OCI-LY7 (cell line): Measurements from ENCODE around the gene ZNF443. TPM values are rescaled to one million over a fixed set of nuclear protein-coding genes. Genes with fewer than 3 reads are reported as not detected.
"Not testable (repeated sequence)": the region's sequence is repeated elsewhere in the genome, so short reads cannot be mapped to it uniquely, and the experiment has no call there.

Experiments
- BruUV-seq: library from RNA; stranded (reverse); fragments of 400-500 nt; replicated peaks from 2 replicates; lab custom pipeline; 2021; lab: Mats Ljungman, UMichigan
- CTCF ChIA-PET: fragments of 300-600 bp; sonication (Branson Sonifier 250); formaldehyde crosslinking; loops from one replicate; lab custom pipeline; 2022; ENCODE audit warnings: antibody characterized with exemption; ENCODE audit not compliant: unreplicated experiment; lab: Charles Lee
- POLR2A ChIA-PET: fragments of 300-600 bp; sonication (Branson Sonifier 250); formaldehyde crosslinking; loops from one replicate; lab custom pipeline; 2022; ENCODE audit warnings: antibody characterized with exemption; lab: Charles Lee
- DNase-seq: peaks from one replicate; pipeline ENCODE4 v3.0.0-alpha.2; 2015; ENCODE audit warnings: low spot score
- H2AFZ ChIP-seq: fragments of 200-600 bp; sonication (generic), shearing (Covaris generic); 2 replicates; pipeline ENCODE4 v1.6.1; 2014; ENCODE audit warnings: mild to moderate bottlenecking, antibody characterized with exemption, low read length, moderate library complexity
- H3K27ac ChIP-seq: fragments of 200-600 bp; sonication (generic); 2 replicates; pipeline ENCODE4 v1.5.1; 2014; ENCODE audit warnings: mixed run types, low read depth, mild to moderate bottlenecking, moderate library complexity, low read length, inconsistent platforms; ENCODE audit not compliant: poor library complexity, severe bottlenecking
- H3K36me3 ChIP-seq: fragments of 200-600 bp; sonication (generic); 2 replicates; pipeline ENCODE4 v1.6.1; 2014; ENCODE audit warnings: mild to moderate bottlenecking, antibody characterized with exemption, low read length, moderate library complexity, mixed read lengths; ENCODE audit not compliant: insufficient read depth
- H3K4me1 ChIP-seq: fragments of 200-600 bp; sonication (generic); 2 replicates; pipeline ENCODE4 v1.5.1; 2014; ENCODE audit warnings: mild to moderate bottlenecking, low read length; ENCODE audit not compliant: insufficient read depth, poor library complexity, severe bottlenecking
- H3K4me2 ChIP-seq: fragments of 200-600 bp; sonication (generic); 2 replicates; pipeline ENCODE4 v1.6.1; 2014; ENCODE audit warnings: mild to moderate bottlenecking, low read length
- H3K4me3 ChIP-seq: fragments of 200-600 bp; sonication (generic); 2 replicates; pipeline ENCODE4 v1.5.1; 2014; ENCODE audit warnings: mild to moderate bottlenecking, low read depth, low read length; ENCODE audit not compliant: poor library complexity, severe bottlenecking
- H3K79me2 ChIP-seq: fragments of 200-600 bp; sonication (generic); 2 replicates; pipeline ENCODE4 v1.6.1; 2016; ENCODE audit warnings: low read depth, mild to moderate bottlenecking, low read length, moderate library complexity, mixed read lengths; ENCODE audit not compliant: insufficient read depth
- H3K9me2 ChIP-seq: fragments of 200-600 bp; sonication (generic); 2 replicates; pipeline ENCODE4 v1.6.1; 2016; ENCODE audit warnings: mild to moderate bottlenecking, low read length, mixed read lengths; ENCODE audit not compliant: insufficient read depth
- H3K9me3 ChIP-seq: fragments of 200-600 bp; sonication (generic); 2 replicates; pipeline ENCODE4 v1.6.1; 2014; ENCODE audit warnings: mild to moderate bottlenecking, mixed run types, low read length, mixed read lengths
- H4K20me1 ChIP-seq: fragments of 200-600 bp; sonication (generic); 2 replicates; pipeline ENCODE4 v1.6.1; 2014; ENCODE audit warnings: mild to moderate bottlenecking, antibody characterized with exemption, low read length, moderate library complexity, mixed read lengths; ENCODE audit not compliant: insufficient read depth
- EZH2phosphoT487 ChIP-seq: fragments of 200-600 bp; sonication (generic); IDR thresholded peaks from 2 replicates; pipeline ENCODE4 v1.6.1; 2018; ENCODE audit warnings: low read depth, borderline replicate concordance, mild to moderate bottlenecking, mixed run types, antibody characterized with exemption, low read length, moderate library complexity, mixed read lengths
- intact Hi-C: fragments of 100-400 bp; cut with micrococcal nuclease; formaldehyde crosslinking; loops from one replicate; pipeline ENCODE4 v1.10.0; 2022; ENCODE audit not compliant: unreplicated experiment
- total RNA-seq, 2 experiments: library from RNA; depleted of rRNA in 1 of 2; stranded (reverse); fragments of >200 nt in 1 of 2; shearing (Covaris generic) in 1 of 2; gene quantifications; 2 replicates each; pipeline ENCODE4 v1.2.3, GENCODE V29; 2014 to 2022
- TF ChIP-seq, protein P1 (sequence below): fragments of 200-600 bp; sonication (generic); conservative IDR thresholded peaks from 2 replicates; pipeline ENCODE4 v1.5.1; 2014; ENCODE audit warnings: mild to moderate bottlenecking, antibody characterized with exemption, low read length, moderate library complexity, mixed read lengths

ZNF443 gene
- total RNA-seq, 2 experiments from 2014 or later: 2.6 to 4.5 TPM

DNA sequence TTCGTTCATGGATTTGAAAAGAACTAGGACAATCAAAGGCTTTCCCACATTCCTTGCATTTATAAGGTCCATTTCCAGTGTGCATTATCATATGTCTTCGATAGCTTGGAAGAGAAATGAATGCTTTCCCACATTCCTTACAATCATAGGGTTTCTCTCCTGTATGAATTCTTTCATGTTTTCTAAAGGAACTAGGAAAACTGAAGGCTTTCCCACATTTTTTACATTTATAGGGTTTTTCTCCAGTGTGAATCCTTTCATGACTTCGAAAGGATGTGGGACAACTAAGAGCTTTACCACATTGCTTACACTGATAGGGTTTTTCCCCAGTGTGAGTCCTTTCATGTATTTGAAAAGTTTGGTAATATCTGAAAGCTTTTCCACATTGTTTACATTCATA lies 23.9 kb upstream of the ZNF443 start:
- H3K79me2 ChIP-seq: no peaks in the 10 kb centered on the region

GRCh38 chr19:12464139-12464538 lies 23.3 kb upstream of the ZNF443 start:
- H3K4me1 ChIP-seq, H3K4me3 ChIP-seq, H2AFZ ChIP-seq, H3K79me2 ChIP-seq, H3K4me2 ChIP-seq, BruUV-seq, H4K20me1 ChIP-seq, DNase-seq, CTCF ChIA-PET, H3K27ac ChIP-seq, H3K9me2 ChIP-seq, intact Hi-C loops: not testable (repeated sequence)
- POLR2A ChIA-PET: interaction anchor here (0.9 kb wide), 1 partner anchor 319 kb away, joined by 3 read pairs; no protein-coding TSS in a partner anchor
- H3K9me3 ChIP-seq: peaks cover 45% of the 10 kb centered on the region
- peaks cover 31% of the 10 kb centered on the region for H3K36me3 ChIP-seq

More for the DNA sequence above, 23.9 kb upstream of the ZNF443 start:
- peaks cover 45% of the 10 kb centered on the region for H3K9me3 ChIP-seq
- TF ChIP-seq, protein P1, sequence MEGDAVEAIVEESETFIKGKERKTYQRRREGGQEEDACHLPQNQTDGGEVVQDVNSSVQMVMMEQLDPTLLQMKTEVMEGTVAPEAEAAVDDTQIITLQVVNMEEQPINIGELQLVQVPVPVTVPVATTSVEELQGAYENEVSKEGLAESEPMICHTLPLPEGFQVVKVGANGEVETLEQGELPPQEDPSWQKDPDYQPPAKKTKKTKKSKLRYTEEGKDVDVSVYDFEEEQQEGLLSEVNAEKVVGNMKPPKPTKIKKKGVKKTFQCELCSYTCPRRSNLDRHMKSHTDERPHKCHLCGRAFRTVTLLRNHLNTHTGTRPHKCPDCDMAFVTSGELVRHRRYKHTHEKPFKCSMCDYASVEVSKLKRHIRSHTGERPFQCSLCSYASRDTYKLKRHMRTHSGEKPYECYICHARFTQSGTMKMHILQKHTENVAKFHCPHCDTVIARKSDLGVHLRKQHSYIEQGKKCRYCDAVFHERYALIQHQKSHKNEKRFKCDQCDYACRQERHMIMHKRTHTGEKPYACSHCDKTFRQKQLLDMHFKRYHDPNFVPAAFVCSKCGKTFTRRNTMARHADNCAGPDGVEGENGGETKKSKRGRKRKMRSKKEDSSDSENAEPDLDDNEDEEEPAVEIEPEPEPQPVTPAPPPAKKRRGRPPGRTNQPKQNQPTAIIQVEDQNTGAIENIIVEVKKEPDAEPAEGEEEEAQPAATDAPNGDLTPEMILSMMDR: no peak
- no peak for TF ChIP-seq EZH2phosphoT487
- no peaks in the 10 kb centered on the region for H4K20me1 ChIP-seq
- intact Hi-C loops: no loop called here
- no peak for DNase-seq
- no peaks in the 10 kb centered on the region for H3K4me1 ChIP-seq
- H3K4me3 ChIP-seq: no peak overlapping the region
- BruUV-seq: no TSS peak
- H3K9me2 ChIP-seq: no peaks in the 10 kb centered on the region
- POLR2A ChIA-PET: interaction anchor here (0.9 kb wide), 1 partner anchor 320 kb away, joined by 3 read pairs; no protein-coding TSS in a partner anchor
- H3K27ac ChIP-seq: no peak overlapping the region
- no peak overlapping the region for H2AFZ ChIP-seq
- H3K36me3 ChIP-seq: peaks cover 31% of the 10 kb centered on the region
- CTCF ChIA-PET: no interaction called here
- no peak overlapping the region for H3K4me2 ChIP-seq

DNA sequence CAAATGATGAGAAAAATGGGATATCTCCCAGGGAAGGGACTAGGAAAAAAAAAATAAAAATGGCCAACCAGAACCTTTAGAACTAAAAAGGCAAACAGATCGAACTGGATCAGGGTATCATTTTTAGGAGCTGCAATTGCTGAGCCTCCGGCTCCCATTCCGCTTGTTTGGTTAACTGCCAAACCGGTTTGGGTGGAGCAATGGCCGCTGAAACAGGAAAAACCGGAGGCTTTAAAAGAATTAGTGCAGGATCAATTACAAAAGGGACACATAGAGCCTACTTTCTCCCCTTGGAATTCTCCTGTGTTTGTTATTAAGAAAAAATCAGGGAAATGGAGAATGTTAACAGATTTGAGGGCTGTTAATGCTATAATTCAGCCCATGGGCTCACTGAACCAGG lies 12.7 kb upstream of the ZNF443 start:
- no peak overlapping the region for H3K4me3 ChIP-seq
- no peaks in the 10 kb centered on the region for H3K36me3 ChIP-seq
- H2AFZ ChIP-seq: no peak overlapping the region
- ChIA-PET POLR2A (interaction anchor here (0.6 kb wide), 1 partner anchor 713 kb away, joined by 4 read pairs; no protein-coding TSS in a partner anchor), CTCF (interaction anchor here (0.5 kb wide), 1 partner anchor 700 kb away, joined by 3 read pairs; no protein-coding TSS in a partner anchor)
- intact Hi-C loops: no loop called here
- H3K9me3 ChIP-seq: no peaks in the 10 kb centered on the region
- DNase-seq: no peak
- no peaks in the 10 kb centered on the region for H3K9me2 ChIP-seq
- TF ChIP-seq, protein P1: no peak
- no peak for TF ChIP-seq EZH2phosphoT487
- H3K4me2 ChIP-seq: no peak overlapping the region
- no peak overlapping the region for H3K27ac ChIP-seq
- no peaks in the 10 kb centered on the region for H3K4me1 ChIP-seq
- BruUV-seq: no TSS peak
- no peaks in the 10 kb centered on the region for H4K20me1 ChIP-seq
- no peaks in the 10 kb centered on the region for H3K79me2 ChIP-seq
